Gastrocnemius medialis (tissue), 4 donors: ENCODE measurements around the gene ZNF655.
"Not testable (repeated sequence)": the region's sequence is repeated elsewhere in the genome, so short reads cannot be mapped to it uniquely, and the experiment has no call there.

Experiments used
- CTCF ChIP-seq, 5 experiments: fragments of 450-650 bp in 3 of 5; fragments of 200-600 bp in 2 of 5; sonication (generic) in 2 of 5; IDR thresholded peaks in 4 of 5; conservative IDR thresholded peaks in 1 of 5; 1 replicate in 4 of 5; 2 replicates in 1 of 5; pipeline ENCODE4 v1.5.1; 2016 to 2019; ENCODE audit warnings: antibody characterized with exemption in 5 of 5, mild to moderate bottlenecking in 3 of 5, moderate library complexity in 3 of 5
- POLR2A ChIP-seq, 2 donors: fragments of 450-650 bp; IDR thresholded peaks; one replicate each; pipeline ENCODE4 v1.6.1; 2017; ENCODE audit warnings: antibody characterized with exemption in 2 of 2, mild to moderate bottlenecking in 2 of 2, moderate library complexity in 2 of 2

GRCh38 chr7:99568770-99569169 lies 10.3 kb downstream of the ZNF655 start:
- not testable (repeated sequence) for TF ChIP-seq POLR2A (IDR thresholded peaks at IDR 0.05); CTCF (IDR thresholded peaks at IDR 0.05 in 4 of 5, conservative IDR thresholded peaks at IDR 0.05 in 1 of 5)
